GM12872 (cell line): ENCODE measurements around the gene C19orf12.

Source experiments
- CTCF ChIP-seq: IDR thresholded peaks from 3 replicates; pipeline ENCODE4 v1.5.1; 2011; ENCODE audit warnings: low read depth, mild to moderate bottlenecking, low read length, moderate library complexity; ENCODE audit not compliant: insufficient read depth

C19orf12 gene

GRCh38 chr19:29681422-29682235, 33.4 kb downstream of the C19orf12 start:
- TF ChIP-seq CTCF: no peak

- no peak for TF ChIP-seq CTCF
These were observed 34.1 kb downstream of the C19orf12 start for GRCh38 chr19:29680937-29681336.

GRCh38 chr19:29680447-29680846, 34.6 kb downstream of the C19orf12 start:
- TF ChIP-seq CTCF: no peak

GRCh38 chr19:29679598-29680210, 35.4 kb downstream of the C19orf12 start:
- no peak for TF ChIP-seq CTCF

- no peak for TF ChIP-seq CTCF
These were observed 36.5 kb downstream of the C19orf12 start for GRCh38 chr19:29678484-29679106.

GRCh38 chr19:29677001-29677817, 37.9 kb downstream of the C19orf12 start:
- 0 out of 3 replicates have a peak, but pooled peaks have one; percentile 21 for TF ChIP-seq CTCF

- TF ChIP-seq CTCF: no peak
These were observed 38.5 kb downstream of the C19orf12 start for GRCh38 chr19:29676586-29676985.
